Body of pancreas (tissue), 4 donors: Measurements from ENCODE around the gene HNRNPR.

ENCODE experiments used
- CTCF ChIP-seq, 7 experiments: fragments of 450-650 bp in 4 of 7; fragments of 200-600 bp in 3 of 7; sonication (generic) in 3 of 7; IDR thresholded peaks; one replicate each; pipeline ENCODE4 v1.5.1; 2016 to 2019; ENCODE audit warnings: antibody characterized with exemption in 7 of 7
- POLR2A ChIP-seq, 3 donors: fragments of 450-650 bp; IDR thresholded peaks; one replicate each; pipeline ENCODE4 v1.6.1; 2016; ENCODE audit warnings: antibody characterized with exemption in 3 of 3, mild to moderate bottlenecking in 2 of 3

DNA sequence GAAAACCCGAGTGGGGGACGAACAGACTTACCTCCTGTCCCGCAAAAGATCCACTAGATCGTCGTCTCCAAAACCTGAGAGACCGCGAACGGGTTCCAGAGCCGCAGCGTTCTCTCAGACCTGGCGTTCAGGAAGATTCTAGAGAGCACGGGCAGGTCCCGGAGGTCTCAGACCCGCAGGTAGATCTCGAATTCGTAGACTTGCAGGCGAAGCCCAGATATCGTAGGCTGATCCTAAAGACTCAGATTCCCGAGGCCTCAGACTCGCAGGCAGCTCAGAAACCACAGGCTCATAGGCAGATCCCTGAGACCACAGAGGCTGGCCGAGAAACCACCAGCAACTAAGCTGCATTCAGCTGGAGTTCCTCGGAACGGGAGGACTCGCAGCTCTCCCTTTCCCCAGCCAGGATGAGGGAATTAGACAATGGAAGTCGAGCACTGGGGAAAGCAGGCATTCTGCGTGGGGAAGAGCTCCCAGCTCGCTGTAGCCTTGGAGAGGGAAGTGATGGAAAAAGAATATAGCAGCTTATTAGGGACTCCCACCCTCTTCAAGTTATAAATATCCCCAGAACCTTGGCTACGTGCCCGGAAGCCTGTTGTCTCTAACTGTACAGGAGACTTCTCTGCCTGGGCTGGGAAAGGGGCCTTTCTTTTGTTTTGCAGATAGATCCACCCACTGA lies 25.4 kb upstream of the HNRNPR start, which contains the start of gene ZNF436:
- TF ChIP-seq POLR2A (IDR thresholded peaks at IDR 0.05) (no peak), CTCF (IDR thresholded peaks at IDR 0.05) (no peak)
